A549 (cell line): ENCODE data around the gene PPP2R5C.

Experiments
- CBX8 ChIP-seq: fragments of 200-600 bp; sonication (generic); IDR thresholded peaks from 2 replicates; pipeline ENCODE4 v1.6.1; 2016
- CTCF ChIP-seq: fragments of >200 bp; sonication (Bioruptor Twin); formaldehyde crosslinking; IDR thresholded peaks from 3 replicates; pipeline ENCODE4 v1.5.1; 2016
- EP300 ChIP-seq, 2 experiments: fragments of >200 bp; sonication (Bioruptor Twin); formaldehyde crosslinking; IDR thresholded peaks; 2 replicates in 1 of 2; 3 replicates in 1 of 2; pipeline ENCODE4 v1.6.1; 2016 to 2017
- ESRRA ChIP-seq: fragments of 150-350 bp; IDR thresholded peaks from 2 replicates; pipeline ENCODE4 v1.6.1; 2014; ENCODE audit warnings: mild to moderate bottlenecking, low read length, borderline replicate concordance
- HMGXB4 ChIP-seq: fragments of 250-450 bp; sonication (Bioruptor Pico); IDR thresholded peaks from 2 replicates; pipeline ENCODE4 v1.5.0; 2021; ENCODE audit warnings: mild to moderate bottlenecking, moderate library complexity, borderline replicate concordance
- JUN ChIP-seq, 2 experiments: fragments of >200 bp; sonication (Bioruptor Twin); formaldehyde crosslinking; IDR thresholded peaks; 2 replicates in 1 of 2; 3 replicates in 1 of 2; pipeline ENCODE4 v1.6.1; 2016 to 2017
- JUNB ChIP-seq: fragments of >200 bp; sonication (Bioruptor Twin); formaldehyde crosslinking; IDR thresholded peaks from 2 replicates; pipeline ENCODE4 v1.6.1; 2016
- MAX ChIP-seq: IDR thresholded peaks from 2 replicates; pipeline ENCODE4 v1.6.1; 2012
- MYC ChIP-seq: IDR thresholded peaks from 2 replicates; pipeline ENCODE4 v1.6.1; 2012; ENCODE audit warnings: mild to moderate bottlenecking, inconsistent platforms, low read length, improper control_type of control experiment, borderline replicate concordance
- PBX3 ChIP-seq: IDR thresholded peaks from 2 replicates; pipeline ENCODE4 v1.6.1; 2012
- POLR2A ChIP-seq: IDR thresholded peaks from 2 replicates; pipeline ENCODE4 v1.6.1; 2012; ENCODE audit warnings: mild to moderate bottlenecking, low read length
- USF2 ChIP-seq: fragments of 450-650 bp; IDR thresholded peaks from 2 replicates; pipeline ENCODE4 v1.6.1; 2014; ENCODE audit warnings: antibody characterized with exemption

GRCh38 chr14:101928415-101928841 lies 166.9 kb downstream of the PPP2R5C start:
- TF ChIP-seq MAX (no peak), EP300 (IDR thresholded peaks at IDR 0.05) (no peak), PBX3 (no peak), ESRRA (no peak), CTCF (no peak), MYC (no peak), CBX8 (no peak), USF2 (no peak), HMGXB4 (CRISPR knock-in tag) (no peak), JUNB (no peak), POLR2A (no peak), JUN (IDR thresholded peaks at IDR 0.05) (no peak)
